ENCODE results near the gene TMEM147. TPM values are rescaled to one million over a fixed set of nuclear protein-coding genes. Genes with fewer than 3 reads are reported as not detected.

TMEM147 gene
- total RNA-seq, 2 donors from 2014 or later, result 49.6 to 114 TPM

- H3K9me3 ChIP-seq, result no peaks in the 10 kb centered on the region
- intact Hi-C loops (cut with DNase I), result no loop called here
- H3K27ac ChIP-seq, result no peak overlapping the region
- no peak overlapping the region for H3K9ac ChIP-seq (ENCODE audit: low read depth in 2 of 2, low read length in 2 of 2)
- H3K4me1 ChIP-seq, result peaks cover 3% of the 10 kb centered on the region
- no peak for TF ChIP-seq CTCF (IDR thresholded peaks at IDR 0.05)
- peaks cover 13% of the 10 kb centered on the region for H3K27me3 ChIP-seq
- no peaks in the 10 kb centered on the region for H3K36me3 ChIP-seq
- DNase-seq, result no peak
- no peak overlapping the region for H3K4me3 ChIP-seq
Observed at GRCh38 chr19:35561436-35561835, 16.0 kb downstream of the TMEM147 start.

GRCh38 chr19:35562336-35562735 is 16.9 kb downstream of the TMEM147 start:
- Histone ChIP-seq H3K9me3 (no peaks in the 10 kb centered on the region), H3K9ac (ENCODE audit: low read depth in 2 of 2, low read length in 2 of 2) (no peak overlapping the region), H3K4me1 (peaks cover 3% of the 10 kb centered on the region), H3K36me3 (no peaks in the 10 kb centered on the region), H3K27ac (no peak overlapping the region), H3K27me3 (peaks cover 13% of the 10 kb centered on the region), H3K4me3 (no peak overlapping the region)
- intact Hi-C loops (cut with DNase I), result no loop called here
- TF ChIP-seq CTCF (IDR thresholded peaks at IDR 0.05), result no peak
- DNase-seq, result no peak

- H3K36me3 ChIP-seq, result no peaks in the 10 kb centered on the region
- no peak overlapping the region for H3K9ac ChIP-seq (ENCODE audit: low read depth in 2 of 2, low read length in 2 of 2)
- H3K4me3 ChIP-seq, result no peak overlapping the region
- DNase-seq, result no peak
- peaks cover 3% of the 10 kb centered on the region for H3K4me1 ChIP-seq
- TF ChIP-seq CTCF (IDR thresholded peaks at IDR 0.05), result no peak
- no peak overlapping the region for H3K27ac ChIP-seq
- intact Hi-C loops (cut with DNase I), result no loop called here
- H3K27me3 ChIP-seq, result peaks cover 13% of the 10 kb centered on the region
- no peaks in the 10 kb centered on the region for H3K9me3 ChIP-seq
Observed at GRCh38 chr19:35562776-35563175, 17.4 kb downstream of the TMEM147 start.

- Histone ChIP-seq H3K9ac (ENCODE audit: low read depth in 2 of 2, low read length in 2 of 2) (no peak within 1 kb of the TSS), H3K36me3 (no peaks in the 10 kb centered on the region), H3K27me3 (peaks cover 10% of the 10 kb centered on the region), H3K4me1 (peaks cover under 1% of the 10 kb centered on the region), H3K4me3 (no peak within 1 kb of the TSS), H3K9me3 (no peaks in the 10 kb centered on the region), H3K27ac (no peak within 1 kb of the TSS)
- intact Hi-C loops (cut with DNase I), result no loop called here
- no peak for DNase-seq
- TF ChIP-seq CTCF (IDR thresholded peaks at IDR 0.05), result no peak
Observed at GRCh38 chr19:35563207-35563829, 17.9 kb downstream of the TMEM147 start, which contains the start of gene ATP4A. Gene ATP4A (minus strand): TSS chr19:35563658. CDS start chr19:35563629, 29 bp downstream.

- no peak overlapping the region for H3K9ac ChIP-seq (ENCODE audit: low read depth in 2 of 2, low read length in 2 of 2)
- no peak overlapping the region for H3K4me3 ChIP-seq
- no peak overlapping the region for H3K27ac ChIP-seq
- no peaks in the 10 kb centered on the region for H3K9me3 ChIP-seq
- no peak for DNase-seq
- H3K36me3 ChIP-seq, result no peaks in the 10 kb centered on the region
- intact Hi-C loops (cut with DNase I), result no loop called here
- H3K4me1 ChIP-seq, result no peaks in the 10 kb centered on the region
- H3K27me3 ChIP-seq, result no peaks in the 10 kb centered on the region
- no peak for TF ChIP-seq CTCF (IDR thresholded peaks at IDR 0.05)
Observed at GRCh38 chr19:35565016-35565856, 19.8 kb downstream of the TMEM147 start.
